ENCODE results near the gene DNAH6. TPM values are rescaled to one million over a fixed set of nuclear protein-coding genes. Genes with fewer than 3 reads are reported as not detected.

DNAH6 gene
- total RNA-seq, 1 donor from 2014 or later = 6.3 TPM

DNA sequence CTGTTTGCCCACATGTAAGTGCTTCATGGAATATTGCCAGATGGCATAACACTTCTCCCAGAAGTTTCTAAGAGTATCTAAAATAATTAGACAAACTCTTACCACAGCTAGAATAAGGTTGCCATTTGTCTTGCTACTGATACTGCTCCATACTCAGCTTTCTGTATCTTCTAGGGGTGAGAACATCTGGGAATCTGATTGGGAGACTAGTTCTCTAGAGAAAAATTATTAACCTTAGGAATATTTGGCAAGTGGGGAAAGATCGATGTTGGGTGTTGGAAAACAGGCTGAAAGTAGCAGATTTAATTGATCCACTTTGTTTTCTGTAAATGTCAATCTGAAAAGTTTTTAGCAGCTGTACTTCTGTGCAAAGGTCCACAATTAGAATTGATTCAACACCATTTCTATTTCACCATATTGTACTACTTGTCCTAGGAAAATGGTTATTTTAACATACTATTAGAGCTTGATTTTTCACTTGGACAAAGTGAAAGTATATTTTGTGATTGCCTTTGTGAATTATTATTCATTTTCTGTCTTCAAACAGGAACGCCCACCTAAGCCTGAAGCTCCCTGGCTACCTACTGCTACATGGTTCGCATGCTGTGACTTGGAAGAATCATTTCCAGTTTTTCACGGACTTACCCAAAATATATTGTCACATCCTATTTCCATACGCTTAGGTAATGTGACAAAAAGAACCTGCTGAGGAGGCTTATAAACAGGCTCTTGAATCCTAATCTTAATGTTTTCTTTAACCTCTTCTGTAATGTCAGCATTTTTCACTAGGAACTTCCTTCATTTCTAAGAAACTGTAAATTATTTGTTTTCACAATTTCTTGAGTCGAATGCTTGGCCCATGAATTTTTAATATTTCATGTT, 216.8 kb downstream of the DNAH6 start:
- Histone ChIP-seq H3K4me1 (no peaks in the 10 kb centered on the region), H3K27me3 (ENCODE audit: low read depth) (no peaks in the 10 kb centered on the region), H3K36me3 (no peaks in the 10 kb centered on the region), H3K27ac (no peak overlapping the region), H3K4me3 (no peak overlapping the region), H3K9me3 (peaks cover 6% of the 10 kb centered on the region)
- ATAC-seq = no peak
- TF ChIP-seq, protein P1, sequence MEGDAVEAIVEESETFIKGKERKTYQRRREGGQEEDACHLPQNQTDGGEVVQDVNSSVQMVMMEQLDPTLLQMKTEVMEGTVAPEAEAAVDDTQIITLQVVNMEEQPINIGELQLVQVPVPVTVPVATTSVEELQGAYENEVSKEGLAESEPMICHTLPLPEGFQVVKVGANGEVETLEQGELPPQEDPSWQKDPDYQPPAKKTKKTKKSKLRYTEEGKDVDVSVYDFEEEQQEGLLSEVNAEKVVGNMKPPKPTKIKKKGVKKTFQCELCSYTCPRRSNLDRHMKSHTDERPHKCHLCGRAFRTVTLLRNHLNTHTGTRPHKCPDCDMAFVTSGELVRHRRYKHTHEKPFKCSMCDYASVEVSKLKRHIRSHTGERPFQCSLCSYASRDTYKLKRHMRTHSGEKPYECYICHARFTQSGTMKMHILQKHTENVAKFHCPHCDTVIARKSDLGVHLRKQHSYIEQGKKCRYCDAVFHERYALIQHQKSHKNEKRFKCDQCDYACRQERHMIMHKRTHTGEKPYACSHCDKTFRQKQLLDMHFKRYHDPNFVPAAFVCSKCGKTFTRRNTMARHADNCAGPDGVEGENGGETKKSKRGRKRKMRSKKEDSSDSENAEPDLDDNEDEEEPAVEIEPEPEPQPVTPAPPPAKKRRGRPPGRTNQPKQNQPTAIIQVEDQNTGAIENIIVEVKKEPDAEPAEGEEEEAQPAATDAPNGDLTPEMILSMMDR (IDR thresholded peaks at IDR 0.05) = no peak
- intact Hi-C loops (cut with DNase I) = no loop called here
- no peak for DNase-seq

DNA sequence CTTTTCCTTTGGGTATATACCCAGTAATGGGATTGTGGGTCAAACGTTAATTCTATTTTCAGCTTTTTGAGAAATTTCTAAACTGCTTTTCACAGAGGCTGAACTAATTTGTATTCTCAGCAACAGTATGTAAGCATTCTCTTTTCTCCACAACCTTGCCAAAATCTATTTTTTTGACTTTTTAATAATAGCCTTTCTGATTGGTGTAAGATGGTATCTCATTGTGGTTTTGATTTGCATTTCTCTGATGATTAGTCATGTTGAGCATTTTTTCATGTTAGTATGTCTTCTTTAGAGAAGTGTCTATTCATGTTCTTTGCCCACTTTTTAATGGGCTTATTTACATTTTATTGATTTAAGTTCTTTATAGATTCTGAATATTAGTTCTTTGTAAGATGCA, 219.1 kb downstream of the DNAH6 start:
- Histone ChIP-seq H3K27ac (no peak overlapping the region), H3K4me3 (no peak overlapping the region), H3K4me1 (no peaks in the 10 kb centered on the region), H3K36me3 (no peaks in the 10 kb centered on the region), H3K27me3 (ENCODE audit: low read depth) (no peaks in the 10 kb centered on the region), H3K9me3 (peaks cover 6% of the 10 kb centered on the region)
- no peak for DNase-seq
- TF ChIP-seq, protein P1 (IDR thresholded peaks at IDR 0.05) = no peak
- intact Hi-C loops (cut with DNase I) = no loop called here
- no peak for ATAC-seq

DNA sequence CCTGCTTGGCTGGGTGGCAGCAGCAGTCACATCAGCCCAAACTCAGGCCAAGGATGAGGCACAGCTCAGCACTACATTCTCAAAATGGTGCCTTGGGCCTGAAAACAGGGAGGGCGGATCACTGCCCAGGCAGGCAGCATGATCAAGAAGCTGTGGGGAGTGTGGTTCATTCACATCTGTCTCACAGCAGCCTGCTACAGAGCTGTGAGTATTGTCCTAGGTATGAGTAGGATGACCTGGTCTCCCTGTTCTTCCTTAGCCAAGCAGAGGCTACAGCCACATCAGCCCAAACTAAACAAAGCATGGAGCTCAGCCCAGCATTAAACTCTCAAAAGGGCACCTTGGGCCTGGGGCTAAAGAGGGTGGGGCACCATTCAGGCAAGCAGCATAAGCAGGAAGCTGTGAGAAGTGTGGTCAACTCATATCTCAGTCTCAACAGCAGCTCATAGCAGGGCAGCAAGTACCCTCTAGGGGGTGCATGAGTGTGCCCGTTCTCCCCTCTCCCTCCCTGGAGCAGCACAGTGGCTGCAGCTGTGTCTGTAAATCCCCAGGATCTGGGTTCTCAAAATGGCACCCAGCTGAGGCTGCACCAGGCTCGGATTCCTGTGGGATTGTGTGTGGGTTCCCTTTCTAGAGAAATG, 225.0 kb downstream of the DNAH6 start:
- Histone ChIP-seq H3K4me3 (no peak overlapping the region), H3K36me3 (no peaks in the 10 kb centered on the region)
- no peak for DNase-seq

DNA sequence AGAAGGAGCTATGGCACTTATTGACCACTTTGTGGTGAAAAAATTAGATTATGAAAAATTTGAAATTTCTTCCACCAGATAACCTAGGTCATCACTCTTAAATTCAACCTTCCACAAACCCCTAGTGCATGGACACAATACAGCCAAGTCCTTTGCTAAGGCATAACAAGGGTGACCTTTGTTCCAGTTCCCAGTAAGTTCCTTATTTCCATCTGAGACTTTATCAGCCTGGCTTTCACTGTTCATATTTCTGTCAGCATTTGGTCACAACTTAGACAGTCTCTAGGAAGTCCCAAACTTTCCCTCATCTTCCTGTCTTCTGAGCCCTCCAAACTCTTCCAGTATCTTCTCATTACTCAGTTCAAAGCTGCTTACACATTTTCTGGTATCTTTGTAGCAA, 232.0 kb downstream of the DNAH6 start:
- Histone ChIP-seq H3K9me3 (no peaks in the 10 kb centered on the region), H3K27me3 (ENCODE audit: low read depth) (no peaks in the 10 kb centered on the region), H3K4me1 (no peaks in the 10 kb centered on the region), H3K4me3 (no peak overlapping the region), H3K27ac (no peak overlapping the region), H3K36me3 (no peaks in the 10 kb centered on the region)
- TF ChIP-seq, protein P1 (IDR thresholded peaks at IDR 0.05) = no peak
- DNase-seq (no peak), ATAC-seq (no peak)
- intact Hi-C loops (cut with DNase I) = no loop called here

More for the DNA sequence above, 225.0 kb downstream of the DNAH6 start:
- no peak overlapping the region for H3K27ac ChIP-seq
- peak; percentile 76 to 84 for ATAC-seq
- intact Hi-C loops (cut with DNase I) = no loop called here
- H3K4me1 ChIP-seq = no peaks in the 10 kb centered on the region
- no peaks in the 10 kb centered on the region for H3K27me3 ChIP-seq (ENCODE audit: low read depth)
- TF ChIP-seq, protein P1 (IDR thresholded peaks at IDR 0.05) = peak; percentile 23
- H3K9me3 ChIP-seq = peaks cover 3% of the 10 kb centered on the region

DNA sequence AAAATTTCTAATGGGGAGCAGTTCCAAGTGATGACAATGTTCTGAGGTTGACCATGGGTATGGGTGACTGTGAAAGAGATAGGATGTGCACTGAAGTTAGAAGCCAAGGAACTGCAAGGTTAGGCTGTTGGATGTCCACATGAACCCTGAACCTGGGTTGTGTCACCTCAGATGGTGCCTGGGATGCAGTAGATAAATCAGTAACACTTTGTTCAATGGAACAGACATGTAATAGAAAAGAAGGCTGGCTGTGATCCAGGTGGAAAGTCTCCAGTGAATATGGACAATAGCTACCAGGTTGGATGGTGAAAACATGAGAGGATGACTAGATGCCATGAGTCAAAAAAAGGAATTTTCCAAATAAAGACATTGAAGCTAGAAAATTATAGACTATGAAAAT, 233.1 kb downstream of the DNAH6 start:
- Histone ChIP-seq H3K4me1 (no peaks in the 10 kb centered on the region), H3K9me3 (no peaks in the 10 kb centered on the region), H3K27me3 (ENCODE audit: low read depth) (no peaks in the 10 kb centered on the region), H3K27ac (no peak overlapping the region), H3K4me3 (no peak overlapping the region), H3K36me3 (no peaks in the 10 kb centered on the region)
- TF ChIP-seq, protein P1 (IDR thresholded peaks at IDR 0.05) = no peak
- DNase-seq (no peak), ATAC-seq (no peak)
- intact Hi-C loops (cut with DNase I) = no loop called here

All from lower lobe of right lung (tissue), 2 donors.